SU-DHL-6 (cell line): ENCODE measurements around the gene ZSCAN25.
"Not testable (repeated sequence)": the region's sequence is repeated elsewhere in the genome, so short reads cannot be mapped to it uniquely, and the experiment has no call there.

ENCODE experiments used
- CTCF ChIP-seq: fragments of 200-600 bp; sonication (generic); IDR thresholded peaks from one replicate; pipeline ENCODE4 v1.5.1; 2017; ENCODE audit warnings: antibody characterized with exemption, mild to moderate bottlenecking, low read length, moderate library complexity; ENCODE audit not compliant: insufficient read depth, poor library complexity, severe bottlenecking
- EZH2phosphoT487 ChIP-seq: fragments of 200-600 bp; sonication (generic), shearing (Covaris generic); conservative IDR thresholded peaks from 2 replicates; pipeline ENCODE4 v1.6.1; 2018; ENCODE audit warnings: mild to moderate bottlenecking, antibody characterized with exemption, low read length, moderate library complexity, mixed read lengths

- TF ChIP-seq CTCF, EZH2phosphoT487: not testable (repeated sequence)
Measured at GRCh38 chr7:99568770-99569169, 48.0 kb upstream of the ZSCAN25 start.
